Esophagus squamous epithelium (tissue), 5 donors: ENCODE results near the gene TBXA2R. TPM values are rescaled to one million over a fixed set of nuclear protein-coding genes. Genes with fewer than 3 reads are reported as not detected.

Source experiments
- DNase-seq: peaks from one replicate; lab custom pipeline; 2025; lab: John Stamatoyannopoulos, UW
- H3K27ac ChIP-seq, 4 donors: fragments of 200-600 bp; sonication (generic); one replicate each; pipeline ENCODE4 v1.5.1; 2016 to 2019; ENCODE audit warnings: mild to moderate bottlenecking in 1 of 4
- H3K27me3 ChIP-seq, 4 donors: fragments of 200-600 bp; sonication (generic); 1 replicate in 3 of 4; 2 replicates in 1 of 4; pipeline versions ENCODE4 v1.5.1 to v1.6.0; 2017 to 2021; ENCODE audit warnings: antibody characterized with exemption in 1 of 4
- H3K36me3 ChIP-seq, 3 donors: fragments of 200-600 bp; sonication (generic); one replicate each; pipeline ENCODE4 v1.5.1; 2016 to 2019
- H3K4me1 ChIP-seq, 3 donors: fragments of 200-600 bp; sonication (generic); one replicate each; pipeline ENCODE4 v1.5.1; 2017 to 2019
- H3K4me3 ChIP-seq, 4 donors: fragments of 200-600 bp; sonication (generic); 1 replicate in 3 of 4; 2 replicates in 1 of 4; pipeline ENCODE4 v1.5.1; 2016 to 2019; ENCODE audit warnings: mild to moderate bottlenecking in 2 of 4, moderate library complexity in 1 of 4
- H3K9me3 ChIP-seq, 3 donors: fragments of 200-600 bp; sonication (generic); one replicate each; pipeline ENCODE4 v1.5.1; 2016 to 2019
- POLR2A ChIP-seq, 4 donors: fragments of 450-650 bp; IDR thresholded peaks; one replicate each; pipeline ENCODE4 v1.6.1; 2017; ENCODE audit warnings: antibody characterized with exemption in 4 of 4, mild to moderate bottlenecking in 4 of 4, moderate library complexity in 3 of 4
- WGBS, 2 donors: methylation state at CpG; one replicate each; pipeline ENCODE4 v1.1.5; 2018; 5-methylcytosine and 5-hydroxymethylcytosine counted together
- intact Hi-C: fragments of 100-400 bp; cut with DNase I; formaldehyde crosslinking; loops from one replicate; pipeline ENCODE4 v1.15.0; 2022
- total RNA-seq, 4 donors: library from RNA; depleted of rRNA; stranded (reverse); fragments of >200 nt; gene quantifications; one replicate each; pipeline ENCODE4 v1.1.0, GENCODE V29; 2016
- TF ChIP-seq, protein P1 (sequence below), 6 experiments: fragments of 450-650 bp in 4 of 6; fragments of 200-600 bp in 2 of 6; sonication (generic) in 2 of 6; IDR thresholded peaks; one replicate each; pipeline ENCODE4 v1.5.1; 2016 to 2019; ENCODE audit warnings: antibody characterized with exemption in 6 of 6, mild to moderate bottlenecking in 4 of 6, moderate library complexity in 4 of 6
- donor health status: DM: yes; HTN: yes; CAD: no.

The TBXA2R gene
- 1 to 10 TPM in 1 of 4 donors, under 1 TPM in 3; 0.23 to 1.3 (median 0.45) TPM for total RNA-seq

DNA sequence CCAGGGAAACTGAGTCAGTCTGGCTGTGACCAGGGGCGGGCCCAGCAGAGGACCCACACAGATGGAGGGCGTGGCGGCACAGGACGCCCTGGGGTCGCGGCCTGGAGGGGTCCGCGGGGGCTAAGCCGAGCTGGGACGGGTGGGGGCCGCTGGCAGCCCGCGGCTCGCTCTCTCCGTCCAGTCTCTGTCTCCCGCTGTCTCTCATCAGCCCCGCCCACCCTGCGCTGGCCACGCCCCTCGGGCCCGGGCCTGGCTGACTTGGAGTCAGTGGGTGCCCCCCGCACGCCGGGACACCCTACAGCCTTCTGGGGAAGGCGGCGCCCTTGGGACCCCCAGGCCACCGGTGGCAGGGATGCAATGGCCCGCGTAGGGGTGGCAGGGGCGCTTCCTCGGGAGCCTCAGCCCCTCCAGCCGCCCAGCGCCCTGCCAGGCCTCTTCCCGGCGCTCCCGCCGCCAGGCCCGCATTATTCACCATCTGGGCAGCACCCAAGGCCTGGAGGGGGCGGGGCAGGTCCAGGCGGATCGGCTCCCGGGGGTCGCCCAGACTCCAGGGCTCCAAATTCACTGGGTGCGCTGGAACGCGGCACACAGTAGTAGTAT is at the start of gene TBXA2R:
Gene TBXA2R, minus strand, starts transcription at position 186 of the 600 bp plus-strand sequence. CDS start 6,241 bp downstream, outside the sequence.
- Histone ChIP-seq H3K4me1 (peaks cover 0 to 75% (median 36%) of the 10 kb centered on the region in 3 donors), H3K27me3 (peaks cover 0 to 35% (median 0%) of the 10 kb centered on the region in 4 donors), H3K4me3 (peak within 1 kb of the TSS; percentile 23 to 73 (median 52)), H3K9me3 (no peaks in the 10 kb centered on the region), H3K36me3 (peaks cover 8 to 19% (median 8%) of the 10 kb centered on the region in 3 donors), H3K27ac (peak within 1 kb of the TSS; percentile 67 to 89 (median 80))
- TF ChIP-seq POLR2A (IDR thresholded peaks at IDR 0.05), result peak in 1 of 4 donors; percentile 29
- TF ChIP-seq, protein P1, sequence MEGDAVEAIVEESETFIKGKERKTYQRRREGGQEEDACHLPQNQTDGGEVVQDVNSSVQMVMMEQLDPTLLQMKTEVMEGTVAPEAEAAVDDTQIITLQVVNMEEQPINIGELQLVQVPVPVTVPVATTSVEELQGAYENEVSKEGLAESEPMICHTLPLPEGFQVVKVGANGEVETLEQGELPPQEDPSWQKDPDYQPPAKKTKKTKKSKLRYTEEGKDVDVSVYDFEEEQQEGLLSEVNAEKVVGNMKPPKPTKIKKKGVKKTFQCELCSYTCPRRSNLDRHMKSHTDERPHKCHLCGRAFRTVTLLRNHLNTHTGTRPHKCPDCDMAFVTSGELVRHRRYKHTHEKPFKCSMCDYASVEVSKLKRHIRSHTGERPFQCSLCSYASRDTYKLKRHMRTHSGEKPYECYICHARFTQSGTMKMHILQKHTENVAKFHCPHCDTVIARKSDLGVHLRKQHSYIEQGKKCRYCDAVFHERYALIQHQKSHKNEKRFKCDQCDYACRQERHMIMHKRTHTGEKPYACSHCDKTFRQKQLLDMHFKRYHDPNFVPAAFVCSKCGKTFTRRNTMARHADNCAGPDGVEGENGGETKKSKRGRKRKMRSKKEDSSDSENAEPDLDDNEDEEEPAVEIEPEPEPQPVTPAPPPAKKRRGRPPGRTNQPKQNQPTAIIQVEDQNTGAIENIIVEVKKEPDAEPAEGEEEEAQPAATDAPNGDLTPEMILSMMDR (IDR thresholded peaks at IDR 0.05), result no peak
- WGBS, 2 donors, result 0 to 3% methylated on average over 2 to 7 of the region's 46 CpGs
- no peak for DNase-seq
- intact Hi-C loops, result no loop called here

GRCh38 chr19:3656073-3656746 is 49.5 kb upstream of the TBXA2R start:
- Histone ChIP-seq H3K36me3 (peaks cover 40 to 96% (median 49%) of the 10 kb centered on the region in 3 donors), H3K9me3 (no peaks in the 10 kb centered on the region), H3K4me3 (no peak overlapping the region), H3K4me1 (peaks cover 0 to 20% (median 0%) of the 10 kb centered on the region in 3 donors), H3K27ac (peak overlapping the region in 2 of 4 donors; percentile 58 to 68), H3K27me3 (no peaks in the 10 kb centered on the region)
- TF ChIP-seq, protein P1 (IDR thresholded peaks at IDR 0.05), result no peak
- TF ChIP-seq POLR2A (IDR thresholded peaks at IDR 0.05), result no peak
- WGBS, 2 donors, result 62% methylated on average over 6 of the region's 36 CpGs; no CpG with 5 or more reads in 1 of the 2 donors
- intact Hi-C loops, result no loop called here
- no peak for DNase-seq

DNA sequence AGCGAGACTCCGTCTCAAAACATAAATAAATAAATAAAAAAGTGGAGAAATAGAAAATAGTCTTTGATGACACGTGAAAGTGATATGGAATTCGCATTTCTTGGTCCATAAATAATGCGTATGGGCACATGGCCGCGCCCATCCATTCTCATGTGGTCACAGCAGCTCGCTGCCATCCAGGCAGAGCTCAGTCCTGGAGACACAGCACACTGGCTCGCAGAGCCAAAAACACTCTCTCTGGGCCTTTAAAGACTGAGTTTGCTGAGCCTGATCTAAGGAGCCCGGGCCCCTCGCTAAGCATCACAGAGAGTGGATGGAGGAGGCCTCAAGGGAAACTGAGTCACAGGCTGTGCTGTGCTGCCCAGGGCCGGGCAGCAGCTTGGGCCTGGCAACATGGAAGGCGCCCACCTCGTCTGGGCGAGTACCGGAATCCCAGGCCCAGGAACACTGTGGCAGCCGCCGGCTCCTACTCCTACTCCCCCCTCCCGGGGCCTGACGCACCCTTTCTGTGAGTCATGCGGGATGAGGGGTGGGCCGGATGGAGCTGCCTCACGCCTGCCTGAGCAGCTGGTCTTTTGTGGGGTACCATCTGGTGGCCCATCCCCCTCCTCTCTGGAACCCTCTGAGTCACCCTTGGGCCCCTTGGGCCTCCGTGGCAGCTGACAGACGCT is 48.9 kb upstream of the TBXA2R start:
- 71 to 94% methylated on average over 9 to 17 of the region's 25 CpGs for WGBS, 2 donors
- TF ChIP-seq POLR2A (IDR thresholded peaks at IDR 0.05), result no peak
- TF ChIP-seq, protein P1 (IDR thresholded peaks at IDR 0.05), result no peak
- Histone ChIP-seq H3K36me3 (peaks cover 43 to 96% (median 47%) of the 10 kb centered on the region in 3 donors), H3K4me1 (peaks cover 0 to 20% (median 0%) of the 10 kb centered on the region in 3 donors), H3K9me3 (no peaks in the 10 kb centered on the region), H3K4me3 (no peak overlapping the region), H3K27me3 (no peaks in the 10 kb centered on the region), H3K27ac (peak overlapping the region in 2 of 4 donors; percentile 58 to 68)
- no peak for DNase-seq
- intact Hi-C loops, result no loop called here

DNA sequence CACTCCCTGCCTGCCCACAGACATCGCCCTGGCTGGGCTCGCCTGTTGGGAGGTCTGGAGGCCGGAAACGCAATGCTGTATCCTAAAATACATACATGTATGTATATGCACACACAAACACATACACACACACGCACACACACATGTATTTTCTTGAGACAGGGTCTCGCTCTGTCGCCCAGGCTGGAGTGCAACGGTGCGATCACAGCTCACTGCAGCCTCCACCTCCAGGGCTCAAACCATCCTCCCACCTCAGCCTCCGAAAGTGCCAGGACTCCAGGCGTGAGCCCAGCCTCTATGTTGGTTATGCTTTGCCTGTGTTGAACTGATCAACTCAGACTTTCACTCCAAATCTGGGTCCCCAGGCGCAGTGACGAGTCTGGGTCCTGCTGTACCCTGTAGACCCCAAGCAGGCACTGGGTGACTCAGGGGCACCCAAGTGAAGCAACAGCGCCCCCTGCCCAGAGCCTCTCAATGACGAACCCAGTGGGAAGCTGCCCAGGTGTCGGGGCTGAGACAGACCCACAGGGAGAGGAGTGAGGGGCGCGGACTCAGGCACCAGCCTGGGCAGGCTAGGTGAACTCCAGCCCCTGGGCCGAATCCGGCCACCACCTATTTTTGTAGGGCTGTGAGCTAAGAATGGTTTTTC is 47.3 kb upstream of the TBXA2R start:
- Histone ChIP-seq H3K9me3 (no peaks in the 10 kb centered on the region), H3K27ac (no peak overlapping the region), H3K4me1 (peaks cover 0 to 20% (median 0%) of the 10 kb centered on the region in 3 donors), H3K4me3 (no peak overlapping the region), H3K27me3 (no peaks in the 10 kb centered on the region), H3K36me3 (peaks cover 43 to 89% (median 44%) of the 10 kb centered on the region in 3 donors)
- TF ChIP-seq, protein P1 (IDR thresholded peaks at IDR 0.05), result no peak
- TF ChIP-seq POLR2A (IDR thresholded peaks at IDR 0.05), result no peak
- WGBS, 2 donors, result 94 to 98% methylated on average over 7 to 11 of the region's 20 CpGs
- DNase-seq, result no peak
- intact Hi-C loops, result no loop called here
